LNCAP (cell line): ENCODE results near the gene AFAP1L2.

ENCODE experiments used
- TF ChIP-seq, protein P1 (sequence below): fragments of 450-650 bp; IDR thresholded peaks from 2 replicates; pipeline ENCODE4 v1.5.1; 2017; ENCODE audit warnings: mild to moderate bottlenecking

Gene AFAP1L2

DNA sequence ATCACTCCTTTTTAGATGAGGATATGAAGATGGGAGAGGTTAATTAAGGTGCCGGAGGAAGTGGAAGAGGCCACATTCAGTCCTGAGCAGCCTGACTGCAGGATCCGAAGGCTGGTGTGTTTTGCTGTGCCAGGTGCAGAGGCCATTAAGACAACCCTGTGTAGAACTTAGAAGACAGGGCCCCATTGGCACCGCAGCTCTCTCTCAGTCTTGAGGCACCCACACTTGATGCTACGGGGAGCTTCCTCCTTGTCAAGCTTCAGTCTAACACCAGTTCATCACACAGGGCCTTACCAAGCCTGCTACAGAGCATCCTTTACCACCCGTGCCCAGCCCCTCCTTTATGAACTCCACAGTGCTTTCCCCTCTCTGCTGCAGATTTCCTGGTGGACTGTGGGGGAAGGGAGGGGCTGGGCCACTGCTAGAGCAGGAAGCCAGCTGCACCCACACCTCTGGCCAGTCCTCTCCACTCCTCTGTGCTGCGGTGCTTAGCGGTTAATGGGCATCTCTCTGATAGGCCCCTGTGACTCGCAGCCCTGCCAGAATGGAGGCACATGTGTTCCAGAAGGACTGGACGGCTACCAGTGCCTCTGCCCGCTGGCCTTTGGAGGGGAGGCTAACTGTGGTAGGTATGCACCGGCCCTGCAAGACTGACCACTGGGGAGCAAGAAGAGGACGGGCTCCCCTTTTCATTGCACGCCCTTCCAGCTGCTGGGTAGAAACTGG, 119.8 kb downstream of the AFAP1L2 start:
- TF ChIP-seq, protein P1, sequence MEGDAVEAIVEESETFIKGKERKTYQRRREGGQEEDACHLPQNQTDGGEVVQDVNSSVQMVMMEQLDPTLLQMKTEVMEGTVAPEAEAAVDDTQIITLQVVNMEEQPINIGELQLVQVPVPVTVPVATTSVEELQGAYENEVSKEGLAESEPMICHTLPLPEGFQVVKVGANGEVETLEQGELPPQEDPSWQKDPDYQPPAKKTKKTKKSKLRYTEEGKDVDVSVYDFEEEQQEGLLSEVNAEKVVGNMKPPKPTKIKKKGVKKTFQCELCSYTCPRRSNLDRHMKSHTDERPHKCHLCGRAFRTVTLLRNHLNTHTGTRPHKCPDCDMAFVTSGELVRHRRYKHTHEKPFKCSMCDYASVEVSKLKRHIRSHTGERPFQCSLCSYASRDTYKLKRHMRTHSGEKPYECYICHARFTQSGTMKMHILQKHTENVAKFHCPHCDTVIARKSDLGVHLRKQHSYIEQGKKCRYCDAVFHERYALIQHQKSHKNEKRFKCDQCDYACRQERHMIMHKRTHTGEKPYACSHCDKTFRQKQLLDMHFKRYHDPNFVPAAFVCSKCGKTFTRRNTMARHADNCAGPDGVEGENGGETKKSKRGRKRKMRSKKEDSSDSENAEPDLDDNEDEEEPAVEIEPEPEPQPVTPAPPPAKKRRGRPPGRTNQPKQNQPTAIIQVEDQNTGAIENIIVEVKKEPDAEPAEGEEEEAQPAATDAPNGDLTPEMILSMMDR: no peak

DNA sequence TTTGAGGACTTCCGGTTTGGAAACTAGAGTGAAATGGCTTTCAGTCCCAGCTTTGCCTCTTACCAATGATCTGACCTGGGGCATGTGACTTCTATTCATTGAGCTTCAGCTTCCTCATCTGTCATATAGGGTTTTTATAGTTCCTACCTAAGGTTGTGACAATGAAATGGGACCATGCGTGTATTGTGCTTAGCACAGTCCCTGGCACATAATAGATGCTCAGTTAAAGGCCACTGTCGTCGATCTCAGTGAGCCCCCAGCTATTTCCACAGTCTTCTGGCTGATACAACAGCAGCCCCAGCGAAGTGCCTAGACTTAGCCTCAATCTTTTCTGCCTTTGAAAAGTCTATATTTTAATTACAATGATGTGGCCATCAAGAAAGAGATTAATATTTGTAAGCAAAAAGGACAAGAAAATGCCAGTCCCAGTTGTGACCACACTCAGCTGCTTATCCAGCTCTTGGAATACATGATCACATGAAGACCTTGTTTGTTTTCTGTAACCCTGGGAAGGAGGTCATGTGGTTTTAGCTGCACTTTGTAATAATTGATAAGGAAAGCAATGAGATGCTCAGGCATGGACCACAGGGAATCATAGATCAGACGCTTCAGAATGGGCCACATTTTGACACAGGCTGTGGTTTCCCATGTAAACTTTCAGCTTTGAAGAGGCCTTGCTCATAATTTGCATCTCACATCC, 120.6 kb downstream of the AFAP1L2 start:
- TF ChIP-seq, protein P1: no peak

DNA sequence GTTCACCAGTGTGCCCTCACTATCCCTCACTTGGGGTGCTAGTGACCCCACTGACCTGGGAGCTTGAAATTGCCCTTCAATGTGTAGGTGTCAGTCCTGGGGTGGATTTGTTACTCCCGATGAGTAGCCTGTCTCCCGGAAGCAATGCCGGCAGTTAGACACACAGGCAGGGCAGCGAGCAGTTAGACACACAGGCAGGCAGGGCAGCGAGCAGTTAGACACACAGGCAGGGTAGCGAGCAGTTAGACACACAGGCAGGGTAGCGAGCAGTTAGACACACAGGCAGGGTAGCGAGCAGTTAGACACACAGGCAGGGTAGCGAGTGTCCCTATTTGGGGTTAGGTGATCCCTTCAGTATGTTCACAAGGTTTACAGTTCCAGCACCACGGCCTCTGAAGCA, 121.2 kb downstream of the AFAP1L2 start:
- TF ChIP-seq, protein P1: no peak

- TF ChIP-seq, protein P1: no peak
Measured at GRCh38 chr10:114282526-114282925, 121.8 kb downstream of the AFAP1L2 start.

DNA sequence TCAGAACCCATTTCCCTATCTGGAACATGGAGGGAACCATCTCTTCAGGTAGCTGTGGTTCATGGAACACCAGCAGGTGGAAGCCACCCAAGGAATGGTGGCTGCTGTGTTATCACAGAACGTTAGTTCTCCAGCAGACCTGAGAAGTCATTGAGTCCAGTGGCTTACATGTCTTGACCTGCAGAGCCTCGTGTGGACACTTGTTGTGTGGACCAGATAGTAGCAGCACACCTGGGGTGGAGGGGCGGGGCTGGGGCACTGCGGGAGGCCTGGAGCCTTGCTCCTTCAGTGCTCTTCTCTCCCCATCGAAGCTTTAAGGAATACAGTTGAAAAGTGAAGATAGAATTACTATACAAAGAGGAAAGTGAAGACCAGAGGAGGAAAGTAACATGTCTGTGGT, 122.8 kb downstream of the AFAP1L2 start:
- TF ChIP-seq, protein P1: no peak

GRCh38 chr10:114281006-114281405, 123.3 kb downstream of the AFAP1L2 start:
- TF ChIP-seq, protein P1: no peak

DNA sequence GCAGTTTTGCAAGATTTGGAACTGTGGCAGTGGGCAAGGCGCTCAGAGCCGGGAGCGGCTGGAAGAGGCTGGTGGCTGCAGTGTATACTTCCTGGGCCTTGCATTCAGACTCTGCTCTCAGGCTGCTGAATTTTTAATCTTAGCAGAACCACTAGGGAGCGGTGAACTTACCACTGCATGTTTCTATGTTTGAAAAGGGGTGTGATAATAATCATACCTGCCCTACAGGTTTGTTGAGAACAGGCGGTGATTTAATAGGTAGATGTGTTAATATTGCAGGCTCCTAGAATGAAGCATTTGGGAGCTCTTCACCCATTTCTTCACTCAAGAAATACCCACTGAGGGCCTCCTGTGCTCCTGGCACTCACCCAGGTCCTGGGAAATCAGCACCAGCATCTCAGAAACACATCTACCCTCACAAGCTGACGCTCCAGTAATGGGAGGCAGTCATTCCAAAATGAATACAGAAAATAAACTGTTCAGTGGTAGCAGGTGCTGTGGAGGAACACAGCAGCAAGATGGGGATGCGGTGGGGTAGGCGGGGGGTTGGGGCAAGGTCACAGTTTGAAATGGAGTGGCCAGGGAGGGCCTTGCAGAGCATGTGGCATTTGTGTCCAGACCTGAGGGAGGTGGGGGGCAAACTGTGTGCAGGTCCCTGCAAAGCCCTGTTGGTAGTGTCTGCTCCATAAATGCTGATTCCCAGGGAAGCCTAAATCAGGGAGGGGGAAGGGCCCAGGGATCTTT, 124.2 kb downstream of the AFAP1L2 start:
- TF ChIP-seq, protein P1: peak; percentile 46; the same call in 1 of the 2 replicates
